ENCODE results near the gene CARD11.

The CARD11 gene

GRCh38 chr7:2903682-2904162 is 139.9 kb downstream of the CARD11 start (continued):
- TF ChIP-seq CREB5 (CRISPR knock-in tag; IDR thresholded peaks at IDR 0.05; ENCODE audit: low read depth) (no peak), ARNTL (CRISPR knock-in tag; IDR thresholded peaks at IDR 0.05; ENCODE audit: borderline replicate concordance, low read depth) (no peak), TOX (CRISPR knock-in tag; IDR thresholded peaks at IDR 0.05; ENCODE audit: borderline replicate concordance) (no peak)

- ATAC-seq: no peak
- TF ChIP-seq TSHZ2 (CRISPR knock-in tag; IDR thresholded peaks at IDR 0.05) (no peak), ZC3H10 (CRISPR knock-in tag; IDR thresholded peaks at IDR 0.05) (no peak), OSR1 (CRISPR knock-in tag; IDR thresholded peaks at IDR 0.05) (no peak)
These were observed 146.6 kb downstream of the CARD11 start for GRCh38 chr7:2897023-2897422.

DNA sequence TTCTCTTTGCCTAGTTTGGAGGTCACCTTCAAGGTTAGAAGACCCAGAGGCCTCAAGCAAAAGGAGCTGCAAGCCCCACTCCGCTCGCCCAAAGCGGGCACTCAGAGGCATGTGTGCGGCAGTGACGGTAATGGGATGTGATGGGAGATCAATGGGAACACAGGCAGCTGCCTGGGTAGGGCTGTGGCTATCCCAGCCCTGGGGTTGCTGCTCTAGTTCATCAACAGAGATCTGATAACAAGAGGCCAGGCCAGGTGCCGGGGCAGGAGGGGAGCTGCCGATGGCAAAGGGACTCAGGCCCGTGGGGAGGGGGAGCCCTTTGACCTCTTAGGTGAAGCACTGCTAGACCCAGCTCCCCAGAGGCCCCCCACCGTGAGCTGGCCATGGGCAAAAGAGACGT is 147.5 kb downstream of the CARD11 start:
- no peak for ATAC-seq
- TF ChIP-seq GLIS3 (CRISPR knock-in tag; IDR thresholded peaks at IDR 0.05) (no peak), POU6F1 (CRISPR knock-in tag; IDR thresholded peaks at IDR 0.05; ENCODE audit: borderline replicate concordance, low read depth) (no peak)

GRCh38 chr7:2894118-2894940 is 149.3 kb downstream of the CARD11 start:
- TF ChIP-seq ESRRG (CRISPR knock-in tag; IDR thresholded peaks at IDR 0.05): no peak
- TF ChIP-seq ZC3H10 (CRISPR knock-in tag; IDR thresholded peaks at IDR 0.05): no peak
- TF ChIP-seq ZNF8 (CRISPR knock-in tag; IDR thresholded peaks at IDR 0.05): no peak
- TF ChIP-seq TOX (CRISPR knock-in tag; IDR thresholded peaks at IDR 0.05; ENCODE audit: borderline replicate concordance): no peak
- no peak for TF ChIP-seq OSR1 (CRISPR knock-in tag; IDR thresholded peaks at IDR 0.05)
- TF ChIP-seq PPARA (CRISPR knock-in tag; IDR thresholded peaks at IDR 0.05; ENCODE audit: borderline replicate concordance): no peak
- TF ChIP-seq BACH2 (CRISPR knock-in tag; IDR thresholded peaks at IDR 0.05; ENCODE audit: borderline replicate concordance): no peak
- TF ChIP-seq CREB5 (CRISPR knock-in tag; IDR thresholded peaks at IDR 0.05; ENCODE audit: low read depth): no peak
- no peak for TF ChIP-seq GLIS3 (CRISPR knock-in tag; IDR thresholded peaks at IDR 0.05)
- no peak for ATAC-seq

- no peak for ATAC-seq
These were observed 150.2 kb downstream of the CARD11 start for GRCh38 chr7:2893411-2893861.

More at GRCh38 chr7:2893411-2893861, 150.2 kb downstream of the CARD11 start:
- TF ChIP-seq ISL1 (CRISPR knock-in tag; IDR thresholded peaks at IDR 0.05) (no peak), ESRRG (CRISPR knock-in tag; IDR thresholded peaks at IDR 0.05) (no peak), ZFP30 (CRISPR knock-in tag; IDR thresholded peaks at IDR 0.05) (no peak), ZNF565 (CRISPR knock-in tag; conservative IDR thresholded peaks at IDR 0.05; ENCODE audit: low read depth) (no peak), GLIS3 (CRISPR knock-in tag; IDR thresholded peaks at IDR 0.05) (no peak), RARB (CRISPR knock-in tag; IDR thresholded peaks at IDR 0.05) (no peak), ZFP3 (CRISPR knock-in tag; IDR thresholded peaks at IDR 0.05) (no peak), TOX (CRISPR knock-in tag; IDR thresholded peaks at IDR 0.05; ENCODE audit: borderline replicate concordance) (no peak), TCF4 (CRISPR knock-in tag; IDR thresholded peaks at IDR 0.05; ENCODE audit: borderline replicate concordance) (no peak), ZNF8 (CRISPR knock-in tag; IDR thresholded peaks at IDR 0.05) (no peak), SNAI2 (CRISPR knock-in tag; IDR thresholded peaks at IDR 0.05) (no peak), CSDC2 (CRISPR knock-in tag; IDR thresholded peaks at IDR 0.05) (no peak)
- TF ChIP-seq, protein P1, sequence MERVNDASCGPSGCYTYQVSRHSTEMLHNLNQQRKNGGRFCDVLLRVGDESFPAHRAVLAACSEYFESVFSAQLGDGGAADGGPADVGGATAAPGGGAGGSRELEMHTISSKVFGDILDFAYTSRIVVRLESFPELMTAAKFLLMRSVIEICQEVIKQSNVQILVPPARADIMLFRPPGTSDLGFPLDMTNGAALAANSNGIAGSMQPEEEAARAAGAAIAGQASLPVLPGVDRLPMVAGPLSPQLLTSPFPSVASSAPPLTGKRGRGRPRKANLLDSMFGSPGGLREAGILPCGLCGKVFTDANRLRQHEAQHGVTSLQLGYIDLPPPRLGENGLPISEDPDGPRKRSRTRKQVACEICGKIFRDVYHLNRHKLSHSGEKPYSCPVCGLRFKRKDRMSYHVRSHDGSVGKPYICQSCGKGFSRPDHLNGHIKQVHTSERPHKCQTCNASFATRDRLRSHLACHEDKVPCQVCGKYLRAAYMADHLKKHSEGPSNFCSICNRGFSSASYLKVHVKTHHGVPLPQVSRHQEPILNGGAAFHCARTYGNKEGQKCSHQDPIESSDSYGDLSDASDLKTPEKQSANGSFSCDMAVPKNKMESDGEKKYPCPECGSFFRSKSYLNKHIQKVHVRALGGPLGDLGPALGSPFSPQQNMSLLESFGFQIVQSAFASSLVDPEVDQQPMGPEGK (CRISPR knock-in tag; IDR thresholded peaks at IDR 0.05; ENCODE audit: borderline replicate concordance): no peak

Data from SK-N-SH treated with all-trans-retinoic acid at 6 μM for 48 hours (cell line).